CD4-positive, alpha-beta memory T cell (primary cell): ENCODE data around the gene FCAMR. TPM values are rescaled to one million over a fixed set of nuclear protein-coding genes. Genes with fewer than 3 reads are reported as not detected.

ENCODE experiments used
- CTCF ChIA-PET: fragments of 350-600 bp; sonication (Branson Sonifier 250); formaldehyde crosslinking; loops from one replicate; lab custom pipeline; 2021; ENCODE audit warnings: inconsistent platforms; ENCODE audit not compliant: partially characterized antibody; lab: Charles Lee
- POLR2A ChIA-PET: fragments of 350-600 bp; sonication (Branson Sonifier 250); formaldehyde crosslinking; loops from one replicate; lab custom pipeline; 2021; ENCODE audit not compliant: partially characterized antibody; lab: Charles Lee
- DNase-seq, 5 donors: peaks; one replicate each; pipeline versions ENCODE4 v3.0.0 to v3.0.0-alpha.2; 2020 to 2022; ENCODE audit warnings: mixed read lengths in 1 of 5
- H3K27ac ChIP-seq: one replicate; pipeline ENCODE4 v1.7.0; 2013; ENCODE audit warnings: low read depth, low read length
- H3K27me3 ChIP-seq: 2 replicates; pipeline ENCODE4 v1.7.0; 2013; ENCODE audit warnings: mild to moderate bottlenecking, low read length, moderate library complexity; ENCODE audit not compliant: insufficient read depth
- H3K36me3 ChIP-seq: 2 replicates; pipeline ENCODE4 v1.7.0; 2013; ENCODE audit warnings: mild to moderate bottlenecking, low read length, moderate library complexity; ENCODE audit not compliant: insufficient read depth
- H3K4me1 ChIP-seq: 2 replicates; pipeline ENCODE4 v1.7.0; 2013; ENCODE audit warnings: mild to moderate bottlenecking, low read length, moderate library complexity; ENCODE audit not compliant: insufficient read depth
- H3K4me3 ChIP-seq, 2 donors: one replicate each; pipeline ENCODE4 v1.7.0; 2013; ENCODE audit warnings: low read length in 2 of 2, mild to moderate bottlenecking in 1 of 2
- H3K9me3 ChIP-seq, 2 donors: one replicate each; pipeline ENCODE4 v1.7.0; 2013; ENCODE audit warnings: low read length in 2 of 2, control low read depth in 1 of 2; ENCODE audit not compliant: control insufficient read depth in 1 of 2
- H3K27ac Mint-ChIP-seq, 7 donors: one replicate each; pipeline ENCODE4 v1.8.0; 2020 to 2021; ENCODE audit warnings: mixed read lengths in 7 of 7, mild to moderate bottlenecking in 6 of 7, inconsistent platforms in 3 of 7, moderate library complexity in 3 of 7
- H3K27me3 Mint-ChIP-seq, 2 donors: one replicate each; pipeline ENCODE4 v1.8.0; 2020 to 2021; ENCODE audit warnings: mixed read lengths in 2 of 2
- H3K36me3 Mint-ChIP-seq, 2 donors: one replicate each; pipeline ENCODE4 v1.8.0; 2020 to 2021; ENCODE audit warnings: mixed read lengths in 2 of 2, inconsistent platforms in 1 of 2, mild to moderate bottlenecking in 1 of 2
- H3K4me1 Mint-ChIP-seq, 4 donors: one replicate each; pipeline ENCODE4 v1.8.0; 2020 to 2021; ENCODE audit warnings: mixed read lengths in 4 of 4, mild to moderate bottlenecking in 1 of 4
- H3K4me3 Mint-ChIP-seq, 8 donors: one replicate each; pipeline ENCODE4 v1.8.0; 2020 to 2021; ENCODE audit warnings: mixed read lengths in 8 of 8, mild to moderate bottlenecking in 7 of 8, moderate library complexity in 6 of 8, inconsistent platforms in 3 of 8
- H3K9me3 Mint-ChIP-seq, 8 donors: one replicate each; pipeline ENCODE4 v1.8.0; 2020 to 2021; ENCODE audit warnings: mixed read lengths in 8 of 8, mild to moderate bottlenecking in 5 of 8, inconsistent platforms in 3 of 8, moderate library complexity in 1 of 8
- intact Hi-C: fragments of 100-400 bp; cut with micrococcal nuclease; formaldehyde crosslinking; loops from one replicate; pipeline ENCODE4 v1.15.1; 2023
- polyA plus RNA-seq, 2 donors: library from polyadenylated mRNA; unstranded; fragments of 300-500 nt; fragmentation: Illumina TruSeq; gene quantifications; one replicate each; pipeline ENCODE4 v1.2.3, GENCODE V29; 2021
- total RNA-seq, 2 experiments: library from RNA; stranded (reverse); gene quantifications; one replicate each; pipeline ENCODE4 v1.2.3, GENCODE V29; 2021

Gene FCAMR
- total and polyA plus RNA-seq, 4 experiments from 2014 or later, result not detected

GRCh38 chr1:206949208-206949607 lies 21.1 kb downstream of the FCAMR start:
- H3K36me3 Mint-ChIP-seq, result no peaks in the 10 kb centered on the region
- H3K27me3 Mint-ChIP-seq, result peaks cover 11% of the 10 kb centered on the region in 2 donors
- DNase-seq, result no peak
- POLR2A ChIA-PET, result no interaction called here
- no peak overlapping the region for H3K4me3 Mint-ChIP-seq
- Histone ChIP-seq H3K27ac (no peak overlapping the region), H3K36me3 (no peaks in the 10 kb centered on the region), H3K9me3 (no peaks in the 10 kb centered on the region), H3K4me3 (no peak overlapping the region), H3K4me1 (no peaks in the 10 kb centered on the region), H3K27me3 (no peaks in the 10 kb centered on the region)
- peaks cover 0 to 4% (median 0%) of the 10 kb centered on the region in 8 donors for H3K9me3 Mint-ChIP-seq
- peaks cover 0 to 4% (median 0%) of the 10 kb centered on the region in 4 donors for H3K4me1 Mint-ChIP-seq
- H3K27ac Mint-ChIP-seq, result no peak overlapping the region
- CTCF ChIA-PET, result interaction anchor here (2.3 to 9.4 kb wide), 2 partner anchors 15 to 32 kb away, joined by 7 to 62 read pairs; no protein-coding TSS in a partner anchor
- intact Hi-C loops, result no loop called here

- ChIA-PET POLR2A (no interaction called here), CTCF (interaction anchor here (0.7 to 9.4 kb wide), 7 partner anchors 13 to 212 kb away, joined by 3 to 62 read pairs (median 3); no protein-coding TSS in a partner anchor)
- Mint-ChIP-seq H3K9me3 (peaks cover 0 to 4% (median 0%) of the 10 kb centered on the region in 8 donors), H3K36me3 (no peaks in the 10 kb centered on the region), H3K4me3 (no peak overlapping the region), H3K27me3 (peaks cover 15% of the 10 kb centered on the region in 2 donors), H3K27ac (no peak overlapping the region), H3K4me1 (no peaks in the 10 kb centered on the region)
- intact Hi-C loops, result no loop called here
- no peak for DNase-seq
- no peaks in the 10 kb centered on the region for H3K4me1 ChIP-seq
- no peaks in the 10 kb centered on the region for H3K9me3 ChIP-seq
- H3K4me3 ChIP-seq, result no peak overlapping the region
- no peaks in the 10 kb centered on the region for H3K27me3 ChIP-seq
- H3K36me3 ChIP-seq, result no peaks in the 10 kb centered on the region
- no peak overlapping the region for H3K27ac ChIP-seq
Observed at GRCh38 chr1:206947255-206947654, 23.0 kb downstream of the FCAMR start.

GRCh38 chr1:206946261-206946660 lies 24.0 kb downstream of the FCAMR start, which contains the start of gene PIGR:
PIGR (minus strand) TSS chr1:206946466; CDS start chr1:206940531, 5,935 bp downstream.
- ChIA-PET POLR2A (interaction anchor here (1.6 kb wide), 1 partner anchor 24 kb away, joined by 3 read pairs; the partner anchor contains the start of gene FCMR), CTCF (interaction anchor here (1.1 to 9.4 kb wide), 4 partner anchors 12 to 36 kb away, joined by 3 to 62 read pairs (median 3); no protein-coding TSS in a partner anchor)
- Mint-ChIP-seq H3K36me3 (no peaks in the 10 kb centered on the region), H3K4me3 (no peak within 1 kb of the TSS), H3K4me1 (no peaks in the 10 kb centered on the region), H3K27ac (peak within 1 kb of the TSS in 1 of 7 donors; percentile 54), H3K27me3 (peaks cover 15% of the 10 kb centered on the region in 2 donors), H3K9me3 (peaks cover 0 to 2% (median 0%) of the 10 kb centered on the region in 8 donors)
- no peak within 1 kb of the TSS for H3K4me3 ChIP-seq
- H3K27ac ChIP-seq, result no peak within 1 kb of the TSS
- no peaks in the 10 kb centered on the region for H3K9me3 ChIP-seq
- no peak for DNase-seq
- no peaks in the 10 kb centered on the region for H3K36me3 ChIP-seq
- no peaks in the 10 kb centered on the region for H3K27me3 ChIP-seq
- intact Hi-C loops, result no loop called here
- no peaks in the 10 kb centered on the region for H3K4me1 ChIP-seq

GRCh38 chr1:206945779-206946178 lies 24.5 kb downstream of the FCAMR start:
- Histone ChIP-seq H3K27ac (no peak overlapping the region), H3K9me3 (no peaks in the 10 kb centered on the region), H3K36me3 (no peaks in the 10 kb centered on the region), H3K27me3 (no peaks in the 10 kb centered on the region), H3K4me1 (no peaks in the 10 kb centered on the region), H3K4me3 (no peak overlapping the region)
- H3K36me3 Mint-ChIP-seq, result no peaks in the 10 kb centered on the region
- intact Hi-C loops, result no loop called here
- no peak for DNase-seq
- H3K27me3 Mint-ChIP-seq, result peaks cover 15% of the 10 kb centered on the region in 2 donors
- H3K9me3 Mint-ChIP-seq, result peaks cover 0 to 2% (median 0%) of the 10 kb centered on the region in 8 donors
- no peaks in the 10 kb centered on the region for H3K4me1 Mint-ChIP-seq
- H3K4me3 Mint-ChIP-seq, result no peak overlapping the region
- no peak overlapping the region for H3K27ac Mint-ChIP-seq
- POLR2A ChIA-PET, result interaction anchor here (1.6 kb wide), 1 partner anchor 24 kb away, joined by 3 read pairs; the partner anchor contains the start of gene FCMR
- CTCF ChIA-PET, result interaction anchor here (9.4 kb wide), 1 partner anchor 11 kb away, joined by 62 read pairs; no protein-coding TSS in a partner anchor

- Histone ChIP-seq H3K4me1 (no peaks in the 10 kb centered on the region), H3K4me3 (no peak overlapping the region), H3K9me3 (no peaks in the 10 kb centered on the region), H3K27me3 (no peaks in the 10 kb centered on the region), H3K27ac (no peak overlapping the region), H3K36me3 (no peaks in the 10 kb centered on the region)
- H3K4me1 Mint-ChIP-seq, result no peaks in the 10 kb centered on the region
- peak overlapping the region in 1 of 7 donors; percentile 66 for H3K27ac Mint-ChIP-seq
- intact Hi-C loops, result no loop called here
- no peaks in the 10 kb centered on the region for H3K9me3 Mint-ChIP-seq
- no peak overlapping the region for H3K4me3 Mint-ChIP-seq
- POLR2A ChIA-PET, result no interaction called here
- CTCF ChIA-PET, result interaction anchor here (9.4 kb wide), 1 partner anchor 10 kb away, joined by 62 read pairs; no protein-coding TSS in a partner anchor
- peaks cover 15% of the 10 kb centered on the region in 2 donors for H3K27me3 Mint-ChIP-seq
- H3K36me3 Mint-ChIP-seq, result no peaks in the 10 kb centered on the region
- peak in 1 of 5 donors; percentile 43 for DNase-seq
Observed at GRCh38 chr1:206944703-206945102, 25.6 kb downstream of the FCAMR start.

- Mint-ChIP-seq H3K36me3 (no peaks in the 10 kb centered on the region), H3K4me1 (no peaks in the 10 kb centered on the region), H3K27ac (no peak overlapping the region), H3K9me3 (no peaks in the 10 kb centered on the region), H3K27me3 (peaks cover 15% of the 10 kb centered on the region in 2 donors), H3K4me3 (no peak overlapping the region)
- Histone ChIP-seq H3K4me3 (no peak overlapping the region), H3K27ac (no peak overlapping the region), H3K9me3 (no peaks in the 10 kb centered on the region), H3K4me1 (no peaks in the 10 kb centered on the region), H3K27me3 (no peaks in the 10 kb centered on the region), H3K36me3 (no peaks in the 10 kb centered on the region)
- intact Hi-C loops, result no loop called here
- POLR2A ChIA-PET, result no interaction called here
- DNase-seq, result no peak
- CTCF ChIA-PET, result interaction anchor here (0.8 to 9.4 kb wide), 5 partner anchors 7 to 277 kb away, joined by 3 to 62 read pairs (median 3); no protein-coding TSS in a partner anchor
Observed at GRCh38 chr1:206941766-206942418, 28.4 kb downstream of the FCAMR start.

GRCh38 chr1:206940588-206940936 lies 29.7 kb downstream of the FCAMR start:
- H3K27me3 ChIP-seq, result no peaks in the 10 kb centered on the region
- H3K4me3 ChIP-seq, result no peak overlapping the region
- H3K4me3 Mint-ChIP-seq, result no peak overlapping the region
- H3K27ac ChIP-seq, result no peak overlapping the region
- CTCF ChIA-PET, result interaction anchor here (0.7 to 2.6 kb wide), 4 partner anchors 42 to 214 kb away, joined by 3 to 11 read pairs (median 4); partner anchors contain the start of gene IL20
- no peaks in the 10 kb centered on the region for H3K4me1 Mint-ChIP-seq
- intact Hi-C loops, result no loop called here
- no peak for DNase-seq
- H3K27ac Mint-ChIP-seq, result no peak overlapping the region
- no peaks in the 10 kb centered on the region for H3K9me3 Mint-ChIP-seq
- POLR2A ChIA-PET, result no interaction called here
- no peaks in the 10 kb centered on the region for H3K4me1 ChIP-seq
- H3K9me3 ChIP-seq, result no peaks in the 10 kb centered on the region
- no peaks in the 10 kb centered on the region for H3K36me3 Mint-ChIP-seq
- H3K27me3 Mint-ChIP-seq, result peaks cover 9 to 15% of the 10 kb centered on the region in 2 donors
- no peaks in the 10 kb centered on the region for H3K36me3 ChIP-seq
